GM21528 (cell line): ENCODE results near the gene CYS1.
"Not testable (repeated sequence)": the region's sequence is repeated elsewhere in the genome, so short reads cannot be mapped to it uniquely, and the experiment has no call there.

ENCODE experiments used
- ATAC-seq: cut with Tn5 transposase; IDR thresholded peaks from one replicate; pipeline ENCODE4 v1.9.1; 2021; ENCODE audit warnings: mild to moderate bottlenecking, moderate library complexity; ENCODE audit not compliant: unreplicated experiment, low FRiP score

Gene CYS1, protein sequence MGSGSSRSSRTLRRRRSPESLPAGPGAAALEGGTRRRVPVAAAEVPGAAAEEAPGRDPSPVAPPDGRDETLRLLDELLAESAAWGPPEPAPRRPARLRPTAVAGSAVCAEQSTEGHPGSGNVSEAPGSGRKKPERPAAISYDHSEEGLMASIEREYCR

DNA sequence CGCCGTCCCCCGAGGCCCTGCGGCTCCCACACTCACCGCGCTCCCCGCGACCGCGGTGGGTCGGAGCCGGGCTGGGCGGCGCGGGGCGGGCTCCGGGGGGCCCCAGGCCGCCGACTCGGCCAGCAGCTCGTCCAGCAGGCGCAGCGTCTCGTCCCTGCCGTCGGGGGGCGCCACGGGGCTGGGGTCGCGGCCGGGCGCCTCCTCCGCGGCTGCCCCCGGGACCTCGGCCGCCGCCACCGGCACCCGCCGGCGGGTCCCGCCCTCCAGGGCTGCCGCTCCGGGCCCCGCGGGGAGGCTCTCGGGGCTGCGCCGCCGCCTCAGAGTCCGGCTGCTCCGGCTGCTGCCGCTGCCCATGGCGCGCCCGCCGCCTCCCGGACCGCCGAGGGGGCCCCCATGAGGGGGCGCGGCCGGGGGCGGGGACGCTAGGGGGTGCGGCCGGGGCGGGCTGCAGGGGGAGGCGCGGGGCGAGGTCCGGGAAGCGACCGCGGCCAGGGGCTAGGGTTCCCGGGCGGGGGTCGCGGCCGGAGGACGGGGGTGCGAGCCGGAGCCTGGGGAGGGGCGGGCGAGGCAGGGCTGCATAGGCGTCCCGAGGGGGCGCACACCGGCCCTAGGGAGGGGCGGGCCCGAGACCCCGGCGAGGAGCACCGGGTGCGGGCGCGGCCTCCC lies at the start of gene CYS1:
TSS of gene CYS1 (minus strand) at position 542 of the 666 bp plus-strand sequence. CDS start at position 354, 188 bp downstream.
- peak; percentile 33 for ATAC-seq

DNA sequence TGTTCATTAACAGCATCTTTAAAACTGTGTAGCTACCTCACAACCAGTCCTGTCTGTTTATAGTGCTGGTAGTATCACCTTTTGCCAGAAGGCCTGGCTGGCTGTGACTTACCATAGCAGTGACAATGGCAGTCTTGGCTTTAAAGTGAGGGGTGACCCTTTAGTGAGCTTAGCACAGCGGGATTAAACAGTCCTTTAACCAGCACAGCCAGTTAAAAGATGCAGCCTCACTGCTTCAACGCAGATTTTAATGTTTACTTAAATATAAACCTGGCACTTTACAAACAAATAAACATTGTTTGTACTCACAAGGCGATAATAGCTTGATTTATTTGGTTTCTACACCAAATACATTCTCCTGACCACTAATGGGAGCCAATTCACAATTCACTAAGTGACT lies 49.3 kb upstream of the CYS1 start:
- no peak for ATAC-seq

DNA sequence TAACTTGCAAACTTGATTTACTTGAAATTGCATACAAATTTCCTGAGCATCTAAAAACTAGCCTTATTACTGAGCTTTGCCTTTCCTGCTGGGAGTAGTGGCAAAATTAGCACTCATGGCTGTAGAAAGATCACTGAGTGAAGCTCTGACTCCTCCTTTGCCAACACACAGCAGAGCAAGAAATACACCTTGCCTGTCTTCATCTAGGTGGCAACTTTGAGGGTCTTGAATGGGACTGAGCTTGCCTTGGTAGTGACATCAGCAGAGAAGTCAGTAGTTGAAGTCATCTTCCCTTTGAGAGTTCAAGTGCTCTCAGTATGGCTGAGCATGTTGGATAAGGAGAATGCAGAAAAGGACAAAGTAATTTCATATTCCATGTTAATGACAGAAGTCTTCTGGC lies 48.2 kb upstream of the CYS1 start:
- no peak for ATAC-seq

DNA sequence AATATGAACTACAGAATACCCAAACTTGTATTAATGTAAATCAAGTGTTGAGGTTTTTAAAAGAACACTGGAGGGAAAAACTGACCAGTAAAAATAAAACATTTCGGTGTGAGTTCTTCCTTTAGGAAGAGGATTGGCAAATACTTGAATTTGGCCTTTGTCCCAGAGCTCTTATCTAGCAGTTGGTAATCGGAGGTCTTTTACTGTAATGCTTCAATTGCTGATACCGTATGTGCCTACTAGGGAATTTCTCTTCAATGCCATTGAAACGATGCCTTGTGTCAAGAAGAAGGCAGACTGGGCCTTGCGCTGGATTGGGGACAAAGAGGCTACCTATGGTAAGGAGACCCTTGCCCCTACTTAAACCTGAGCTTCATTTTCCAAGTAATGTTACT lies 46.4 kb upstream of the CYS1 start:
- ATAC-seq: no peak

DNA sequence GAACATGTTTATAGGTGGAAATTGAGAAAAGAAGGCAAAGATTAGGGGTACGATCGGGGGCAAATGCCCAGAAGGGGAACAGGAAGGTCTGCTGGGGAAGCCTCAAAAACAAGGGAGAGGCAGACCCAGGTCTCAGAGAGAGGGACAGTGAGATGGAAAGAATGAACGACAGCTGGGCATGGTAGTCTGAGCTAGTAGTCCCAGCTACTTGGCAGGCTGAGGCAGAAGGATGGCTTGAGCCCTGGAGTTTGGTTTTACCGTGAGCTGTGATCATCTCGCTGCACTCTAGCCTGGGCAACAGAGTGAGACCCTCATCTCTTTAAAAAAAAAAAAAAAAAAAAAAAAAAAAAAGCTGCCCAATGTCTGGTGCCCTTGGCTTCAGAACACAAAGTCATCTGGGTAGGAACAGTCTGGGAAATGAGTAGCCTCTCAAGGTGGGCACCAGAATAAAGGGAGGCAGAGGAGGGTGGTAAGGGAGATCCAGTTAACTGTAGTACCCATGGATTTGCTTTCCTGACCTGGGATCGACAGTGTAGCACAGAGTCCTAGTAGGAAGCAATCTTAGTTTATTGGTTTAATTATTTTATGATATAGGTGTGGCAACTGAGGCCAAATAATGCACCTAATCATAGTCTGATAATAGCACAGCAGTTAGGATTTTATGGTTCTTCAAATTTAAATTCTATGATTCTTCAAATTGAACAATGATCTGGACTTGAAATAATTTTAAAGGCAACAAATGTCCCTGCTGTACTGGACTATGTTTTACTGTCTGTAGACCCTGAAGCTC lies 45.8 kb upstream of the CYS1 start:
- ATAC-seq: no peak

DNA sequence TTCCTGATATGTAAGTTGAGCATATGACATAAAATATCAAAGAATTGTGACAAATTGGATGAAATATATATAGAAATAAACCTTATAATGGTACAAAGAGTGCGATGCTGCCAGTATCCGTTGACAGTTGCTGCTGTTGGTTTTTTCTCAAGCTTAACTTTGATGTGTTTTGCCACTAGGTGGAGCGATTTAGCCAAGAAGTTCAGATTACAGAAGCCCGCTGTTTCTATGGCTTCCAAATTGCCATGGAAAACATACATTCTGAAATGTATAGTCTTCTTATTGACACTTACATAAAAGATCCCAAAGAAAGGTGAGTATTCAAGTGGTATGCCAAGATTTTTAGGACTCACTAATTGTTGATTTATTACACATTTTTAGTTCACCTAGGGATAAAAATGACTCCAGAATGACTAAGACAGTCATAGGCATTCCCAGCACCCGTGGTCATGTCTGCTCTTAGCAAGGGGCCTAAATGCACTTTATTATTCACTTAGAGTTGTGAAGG lies 44.4 kb upstream of the CYS1 start:
- no peak for ATAC-seq

DNA sequence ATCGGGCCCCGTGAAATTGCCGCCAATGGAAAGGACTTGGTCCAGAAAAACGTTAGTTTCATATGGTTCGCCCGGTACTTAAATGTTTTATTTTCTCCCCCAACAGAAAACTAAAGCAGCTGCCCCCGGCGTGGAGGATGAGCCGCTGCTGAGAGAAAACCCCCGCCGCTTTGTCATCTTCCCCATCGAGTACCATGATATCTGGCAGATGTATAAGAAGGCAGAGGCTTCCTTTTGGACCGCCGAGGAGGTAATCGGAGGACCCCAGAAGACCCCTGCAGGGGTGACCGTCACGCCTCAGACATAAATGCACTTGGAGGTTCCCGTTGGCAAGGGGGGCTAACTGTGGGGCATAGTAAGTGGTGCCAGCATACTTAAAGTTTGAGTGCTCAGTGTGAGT lies 43.1 kb upstream of the CYS1 start:
- no peak for ATAC-seq

DNA sequence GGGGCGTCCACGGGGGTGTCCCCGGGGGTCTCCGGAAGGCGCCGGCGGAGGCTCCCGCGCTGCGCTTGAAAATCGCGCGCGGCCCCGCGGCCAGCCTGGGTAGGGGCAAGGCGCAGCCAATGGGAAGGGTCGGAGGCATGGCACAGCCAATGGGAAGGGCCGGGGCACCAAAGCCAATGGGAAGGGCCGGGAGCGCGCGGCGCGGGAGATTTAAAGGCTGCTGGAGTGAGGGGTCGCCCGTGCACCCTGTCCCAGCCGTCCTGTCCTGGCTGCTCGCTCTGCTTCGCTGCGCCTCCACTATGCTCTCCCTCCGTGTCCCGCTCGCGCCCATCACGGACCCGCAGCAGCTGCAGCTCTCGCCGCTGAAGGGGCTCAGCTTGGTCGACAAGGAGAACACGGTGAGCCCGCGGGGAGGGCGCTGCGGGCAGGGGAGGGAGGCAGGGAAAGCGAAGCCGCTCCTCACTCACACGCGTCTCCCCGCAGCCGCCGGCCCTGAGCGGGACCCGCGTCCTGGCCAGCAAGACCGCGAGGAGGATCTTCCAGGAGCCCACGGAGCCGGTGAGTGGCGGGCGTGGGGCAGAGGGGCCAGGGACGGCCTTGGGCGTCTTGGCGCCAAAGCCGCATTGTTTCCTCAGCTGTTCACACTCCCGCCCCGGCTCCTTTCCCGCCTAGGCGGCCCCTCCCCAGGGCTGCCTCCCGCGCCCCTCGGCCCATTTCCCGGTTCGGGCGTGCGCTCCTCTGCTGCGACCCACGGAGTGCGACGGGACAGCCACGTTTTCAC lies 42.5 kb upstream of the CYS1 start, which contains the start of gene RRM2:
TSS of gene RRM2 (plus strand) at position 240 of the 781 bp plus-strand sequence. CDS start at position 300, 60 bp downstream.
- peak; percentile 69 for ATAC-seq

DNA sequence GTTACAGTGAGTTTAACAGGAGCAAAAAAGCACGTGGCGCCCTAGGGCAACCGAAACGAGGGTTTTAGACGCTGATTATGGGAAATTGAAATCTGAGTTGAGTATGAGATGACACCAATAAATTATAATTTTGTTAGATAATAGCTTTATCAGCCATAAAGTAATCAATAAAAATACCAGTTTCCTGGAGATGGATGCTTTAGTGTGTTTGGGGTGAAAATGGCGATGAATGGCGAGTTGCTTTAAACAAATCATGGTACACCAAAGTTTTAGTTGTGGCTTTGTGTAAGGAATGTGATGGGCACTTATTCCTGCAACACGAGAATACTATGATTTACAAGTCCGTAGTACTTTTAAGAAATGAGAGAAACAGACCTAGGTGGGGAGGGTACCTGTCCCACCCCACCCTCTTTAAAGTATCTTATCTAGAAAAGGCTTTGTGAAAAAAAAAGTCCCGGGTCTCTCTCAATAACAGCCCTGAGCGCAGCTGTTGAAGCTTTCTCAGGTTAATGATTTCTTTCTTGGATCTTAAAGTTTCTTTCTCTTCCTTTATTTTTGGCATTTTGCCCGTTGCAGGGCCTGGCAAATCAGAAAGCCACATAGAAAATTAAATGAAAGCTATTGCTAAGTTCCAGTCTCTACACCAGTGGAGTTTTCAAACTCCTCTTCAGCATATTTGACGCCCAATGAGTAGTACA lies 40.8 kb upstream of the CYS1 start:
- no peak for ATAC-seq

DNA sequence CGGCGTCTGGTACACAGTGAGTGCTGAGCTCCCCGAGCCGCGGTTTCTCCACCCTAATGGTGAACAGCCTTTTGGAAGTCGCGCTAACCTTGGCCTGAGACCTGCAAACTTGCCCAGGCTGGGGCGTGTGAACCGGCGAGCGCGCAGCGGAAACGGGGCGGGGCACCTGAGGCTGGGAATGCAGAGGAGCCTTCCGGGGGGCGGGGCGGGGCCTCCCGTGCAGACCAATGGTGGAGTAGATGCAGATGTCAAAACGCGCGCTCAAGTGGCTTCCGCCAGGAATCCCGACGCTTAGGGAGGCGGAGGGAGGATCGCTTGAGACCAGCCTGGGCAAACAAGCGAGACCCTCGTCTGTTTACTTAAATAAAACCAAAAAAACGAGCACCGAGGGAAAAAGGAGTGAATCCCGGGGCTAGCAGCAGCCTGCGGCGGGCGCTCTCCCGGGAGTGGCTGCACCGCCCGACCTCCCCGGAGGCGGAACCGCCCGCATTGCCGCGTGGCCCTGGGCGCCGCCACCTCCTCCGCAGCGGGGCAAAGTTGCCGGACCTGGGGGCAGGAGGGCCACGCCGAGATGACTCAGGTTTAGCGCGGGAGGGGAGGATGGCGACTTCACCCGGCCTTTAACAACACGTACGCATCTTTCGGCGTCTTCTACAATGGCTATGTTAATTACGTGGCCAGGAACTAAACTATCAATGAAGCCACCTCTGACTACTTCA lies 40.1 kb upstream of the CYS1 start:
- peak; percentile 58 for ATAC-seq

DNA sequence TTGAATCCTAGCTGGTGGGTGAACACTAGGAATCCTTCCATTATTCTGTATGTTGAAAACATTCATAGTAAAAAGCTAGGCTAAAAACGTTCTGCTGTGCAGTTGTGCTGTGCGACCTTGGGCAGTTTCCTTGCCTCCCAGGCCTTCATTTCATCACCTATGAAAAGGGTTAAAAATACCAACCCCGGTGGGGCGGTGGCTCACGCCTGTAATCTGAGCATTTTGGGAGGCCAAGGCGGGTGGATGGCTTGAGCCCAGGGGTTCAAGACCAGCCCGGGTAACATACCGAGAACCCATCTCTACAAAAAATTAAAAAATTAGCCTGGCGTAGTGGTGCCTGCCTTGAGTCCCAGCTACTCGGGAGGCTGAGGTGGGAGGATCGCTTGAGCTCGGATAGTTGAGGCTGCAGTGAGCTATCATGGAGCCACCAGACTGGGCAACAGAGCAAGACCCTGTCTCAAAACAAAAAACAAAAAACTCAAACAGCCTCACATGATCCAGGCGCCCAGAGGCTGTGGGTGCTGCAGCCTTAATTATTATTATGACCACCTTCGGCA lies 39.5 kb upstream of the CYS1 start:
- ATAC-seq: no peak

DNA sequence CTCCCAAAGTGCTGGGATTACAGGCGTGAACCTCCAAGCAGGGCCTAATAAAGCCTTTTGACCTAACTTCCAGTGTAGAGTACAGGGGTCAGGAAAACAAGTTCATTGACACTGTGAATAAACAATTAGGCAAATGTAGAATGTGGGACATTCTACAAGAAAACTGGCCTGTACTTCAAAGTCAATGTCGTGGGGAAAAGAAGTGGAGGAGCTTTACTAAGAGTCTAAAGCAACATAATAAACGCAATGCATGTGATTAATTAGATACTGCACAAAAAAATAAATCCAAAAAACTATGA lies 38.8 kb upstream of the CYS1 start:
- ATAC-seq: no peak

DNA sequence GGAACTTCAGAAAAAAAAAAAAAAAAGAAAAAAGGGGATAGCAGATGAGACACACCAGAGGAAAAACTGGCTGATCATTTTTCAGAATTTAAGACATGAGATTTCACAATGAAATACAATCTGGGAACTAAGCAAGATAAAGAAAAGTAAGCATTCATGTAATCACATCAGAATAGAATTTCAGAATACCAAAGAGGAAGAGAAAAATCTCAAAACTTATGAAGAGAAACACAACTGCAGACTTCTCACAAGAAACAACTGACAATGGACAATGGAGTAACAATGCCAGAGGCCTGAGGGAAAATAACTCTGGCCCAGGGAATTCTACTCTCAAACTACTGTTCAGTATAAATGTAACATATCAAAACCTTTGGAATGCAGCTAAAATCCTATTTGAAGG lies 29.1 kb upstream of the CYS1 start:
- no peak for ATAC-seq

DNA sequence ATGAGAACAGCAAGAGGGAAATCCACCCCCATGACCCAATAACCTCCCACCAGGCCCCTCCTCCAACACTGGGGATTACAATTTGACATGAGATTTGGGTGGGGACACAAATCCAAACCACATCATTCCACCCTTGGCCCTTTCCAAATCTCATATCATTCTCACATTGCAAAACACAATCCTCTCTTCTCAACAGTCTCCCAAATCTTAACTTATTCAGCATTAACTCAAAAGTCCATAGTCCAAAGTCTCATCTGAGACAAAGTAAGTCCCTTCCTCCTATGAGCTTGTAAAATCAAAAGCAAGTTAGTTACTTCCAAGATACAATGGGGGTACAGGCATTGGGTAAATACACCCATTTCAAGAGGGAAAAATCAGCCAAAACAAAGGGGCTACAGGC lies 24.7 kb upstream of the CYS1 start:
- ATAC-seq: not testable (repeated sequence)

DNA sequence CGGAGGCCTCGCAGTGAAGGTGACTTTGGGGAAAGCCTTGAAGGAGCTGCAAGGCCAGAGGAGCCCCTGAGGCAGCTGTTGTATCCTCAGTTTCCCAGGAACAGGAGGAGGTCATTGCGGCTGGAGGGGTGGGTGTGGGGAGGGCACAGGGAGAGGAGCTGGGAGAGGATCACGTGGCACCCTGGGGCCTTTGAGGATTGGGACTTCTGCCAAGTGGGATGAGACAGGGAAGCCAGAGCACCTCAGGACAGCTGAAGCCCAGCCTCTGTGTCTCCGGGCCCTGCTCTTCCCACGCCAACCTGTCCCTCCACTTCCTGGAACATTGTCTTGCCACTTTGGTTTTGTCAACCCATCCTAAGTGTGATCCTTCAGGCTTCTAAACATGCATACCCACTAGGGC lies 23.0 kb upstream of the CYS1 start:
- no peak for ATAC-seq

DNA sequence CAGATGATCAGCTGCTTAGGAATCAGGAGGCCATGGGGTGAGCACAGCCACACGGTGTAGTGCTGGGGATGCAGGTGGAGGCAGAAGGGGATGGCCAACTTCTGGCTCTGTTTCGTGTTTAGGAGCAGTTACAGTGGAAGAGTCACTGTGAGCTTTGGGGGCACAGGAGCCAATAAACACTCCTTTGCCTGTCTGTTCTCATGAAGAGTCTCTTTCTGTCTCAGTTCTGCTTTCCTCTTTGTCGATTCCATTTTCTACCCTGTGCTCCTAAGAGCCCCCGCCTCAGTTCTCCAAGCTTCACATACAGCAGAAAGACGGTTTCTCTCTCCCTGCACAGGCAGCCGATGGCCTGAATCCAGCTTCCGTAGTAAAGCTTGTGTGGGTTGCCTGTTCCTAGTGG lies 21.3 kb upstream of the CYS1 start:
- no peak for ATAC-seq

DNA sequence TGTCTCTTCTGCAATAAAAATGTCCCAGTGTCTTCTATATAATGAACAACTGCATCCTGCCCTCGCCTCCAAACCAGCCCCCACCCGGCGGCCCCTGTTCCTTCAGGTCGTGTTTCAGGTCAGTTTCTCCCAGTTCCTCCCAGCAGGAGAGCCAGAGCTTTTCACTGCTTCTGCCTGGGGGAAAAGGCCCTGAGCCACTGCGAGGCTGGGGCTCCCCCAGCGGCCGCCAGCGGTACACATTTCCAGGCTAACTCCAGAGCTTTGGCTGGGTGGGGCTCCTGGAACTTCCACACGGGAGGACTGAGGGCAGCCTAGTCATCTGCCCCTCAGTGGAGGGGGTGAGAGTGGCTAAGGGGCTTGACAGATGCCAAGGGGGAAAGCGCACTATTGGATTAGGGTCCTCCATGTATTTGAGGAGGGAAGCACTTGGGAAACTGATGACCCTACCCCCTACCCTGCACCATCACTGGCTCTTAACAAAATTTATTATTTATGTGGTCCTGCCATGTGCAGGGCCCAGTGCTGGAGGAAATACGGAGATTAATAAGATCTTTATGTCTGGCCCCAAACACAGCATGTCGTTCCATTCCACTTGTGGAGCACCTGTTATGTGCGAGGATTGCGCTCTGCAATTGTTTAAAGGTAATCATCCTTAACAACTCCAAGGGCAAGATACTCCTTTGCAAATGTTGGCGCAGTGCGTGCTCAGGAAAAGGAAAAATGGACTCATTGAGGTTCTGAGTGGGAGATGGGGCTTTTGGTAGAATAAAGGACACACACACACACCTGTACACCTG lies 17.3 kb upstream of the CYS1 start:
- no peak for ATAC-seq

DNA sequence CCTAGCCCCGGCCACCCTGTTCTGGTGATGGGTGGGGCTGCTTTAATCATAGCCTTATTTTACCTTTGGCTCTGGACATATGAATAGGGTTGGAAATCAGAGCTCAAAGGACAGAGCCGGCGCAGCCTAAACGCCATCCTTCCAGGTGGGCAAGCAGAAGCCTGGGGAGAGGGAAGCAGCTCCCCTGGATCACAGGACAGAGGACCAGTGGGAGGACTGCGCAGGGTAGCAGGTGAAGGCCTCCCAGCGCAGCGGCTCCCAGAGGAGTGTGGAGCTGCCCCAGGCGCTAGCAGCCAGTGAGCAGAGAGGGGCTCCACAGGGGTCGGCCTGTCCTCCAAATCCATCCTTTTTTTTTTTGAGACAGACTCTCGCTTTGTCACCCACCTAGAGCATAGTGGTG lies 16.4 kb upstream of the CYS1 start:
- ATAC-seq: no peak

DNA sequence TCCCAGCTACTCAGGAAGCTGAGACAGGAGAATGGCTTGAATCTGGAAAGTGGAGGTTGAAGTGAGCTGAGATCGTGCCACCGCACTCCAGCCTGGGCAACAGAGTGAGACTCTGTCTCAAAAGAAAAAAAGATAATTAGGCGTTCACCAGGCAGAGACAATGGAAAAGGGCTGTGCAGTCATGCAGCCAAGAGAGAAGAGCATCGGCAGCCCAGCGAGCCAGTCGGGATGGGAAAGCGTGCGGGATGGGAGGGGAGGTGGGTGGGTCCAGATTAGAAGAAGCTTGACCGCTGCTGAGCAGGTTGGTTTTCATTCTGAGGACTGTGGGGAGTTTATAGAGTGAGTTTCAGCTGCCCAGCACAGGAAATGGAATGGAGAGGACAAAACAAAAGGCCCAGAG lies 15.0 kb upstream of the CYS1 start:
- ATAC-seq: no peak
